ENCODE measurements around the gene PDLIM5.

Gene PDLIM5

DNA sequence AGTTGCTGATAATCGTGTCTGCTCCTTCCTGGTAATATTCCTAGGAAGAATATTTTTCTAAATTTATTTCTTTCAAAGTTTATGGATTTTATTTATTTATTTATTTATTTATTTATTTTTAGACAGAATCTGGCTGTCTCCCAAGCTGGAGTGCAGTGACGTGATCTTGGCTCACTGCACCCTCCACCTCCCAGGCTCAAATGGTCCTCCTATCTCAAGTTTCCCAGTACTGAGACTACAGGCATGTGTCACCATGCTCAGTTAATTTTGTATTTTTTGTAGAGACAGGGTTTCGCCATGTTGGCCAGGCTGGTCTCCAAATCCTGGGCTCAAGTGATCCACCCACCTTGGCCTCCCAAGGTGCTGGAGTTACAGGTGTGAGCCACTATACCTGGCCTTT lies 48.9 kb downstream of the PDLIM5 start:
- Histone ChIP-seq H3K27me3 (ENCODE audit: insufficient read depth, poor library complexity, severe bottlenecking) (no peaks in the 10 kb centered on the region), H3K4me1 (ENCODE audit: insufficient read depth, poor library complexity, severe bottlenecking) (peaks cover 23% of the 10 kb centered on the region), H3K27ac (ENCODE audit: poor library complexity, severe bottlenecking) (no peak overlapping the region), H3K4me3 (ENCODE audit: severe bottlenecking) (no peak overlapping the region), H3K36me3 (ENCODE audit: low read depth) (peaks cover 7% of the 10 kb centered on the region), H3K9me3 (ENCODE audit: severe bottlenecking) (no peaks in the 10 kb centered on the region)
- DNase-seq (ENCODE audit: low spot score): no peak
- ATAC-seq (ENCODE audit: low read depth): no peak
- TF ChIP-seq, protein P1, sequence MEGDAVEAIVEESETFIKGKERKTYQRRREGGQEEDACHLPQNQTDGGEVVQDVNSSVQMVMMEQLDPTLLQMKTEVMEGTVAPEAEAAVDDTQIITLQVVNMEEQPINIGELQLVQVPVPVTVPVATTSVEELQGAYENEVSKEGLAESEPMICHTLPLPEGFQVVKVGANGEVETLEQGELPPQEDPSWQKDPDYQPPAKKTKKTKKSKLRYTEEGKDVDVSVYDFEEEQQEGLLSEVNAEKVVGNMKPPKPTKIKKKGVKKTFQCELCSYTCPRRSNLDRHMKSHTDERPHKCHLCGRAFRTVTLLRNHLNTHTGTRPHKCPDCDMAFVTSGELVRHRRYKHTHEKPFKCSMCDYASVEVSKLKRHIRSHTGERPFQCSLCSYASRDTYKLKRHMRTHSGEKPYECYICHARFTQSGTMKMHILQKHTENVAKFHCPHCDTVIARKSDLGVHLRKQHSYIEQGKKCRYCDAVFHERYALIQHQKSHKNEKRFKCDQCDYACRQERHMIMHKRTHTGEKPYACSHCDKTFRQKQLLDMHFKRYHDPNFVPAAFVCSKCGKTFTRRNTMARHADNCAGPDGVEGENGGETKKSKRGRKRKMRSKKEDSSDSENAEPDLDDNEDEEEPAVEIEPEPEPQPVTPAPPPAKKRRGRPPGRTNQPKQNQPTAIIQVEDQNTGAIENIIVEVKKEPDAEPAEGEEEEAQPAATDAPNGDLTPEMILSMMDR (IDR thresholded peaks at IDR 0.05; ENCODE audit: poor library complexity, severe bottlenecking): no peak

GRCh38 chr4:94504545-94504944 lies 52.8 kb downstream of the PDLIM5 start:
- peaks cover 7% of the 10 kb centered on the region for H3K36me3 ChIP-seq (ENCODE audit: low read depth)
- DNase-seq (ENCODE audit: low spot score) (no peak), ATAC-seq (ENCODE audit: low read depth) (no peak)
- H3K4me1 ChIP-seq (ENCODE audit: insufficient read depth, poor library complexity, severe bottlenecking): peaks cover 18% of the 10 kb centered on the region
- no peak overlapping the region for H3K4me3 ChIP-seq (ENCODE audit: severe bottlenecking)
- no peaks in the 10 kb centered on the region for H3K27me3 ChIP-seq (ENCODE audit: insufficient read depth, poor library complexity, severe bottlenecking)
- TF ChIP-seq, protein P1 (IDR thresholded peaks at IDR 0.05; ENCODE audit: poor library complexity, severe bottlenecking): no peak
- H3K9me3 ChIP-seq (ENCODE audit: severe bottlenecking): no peaks in the 10 kb centered on the region
- no peak overlapping the region for H3K27ac ChIP-seq (ENCODE audit: poor library complexity, severe bottlenecking)

DNA sequence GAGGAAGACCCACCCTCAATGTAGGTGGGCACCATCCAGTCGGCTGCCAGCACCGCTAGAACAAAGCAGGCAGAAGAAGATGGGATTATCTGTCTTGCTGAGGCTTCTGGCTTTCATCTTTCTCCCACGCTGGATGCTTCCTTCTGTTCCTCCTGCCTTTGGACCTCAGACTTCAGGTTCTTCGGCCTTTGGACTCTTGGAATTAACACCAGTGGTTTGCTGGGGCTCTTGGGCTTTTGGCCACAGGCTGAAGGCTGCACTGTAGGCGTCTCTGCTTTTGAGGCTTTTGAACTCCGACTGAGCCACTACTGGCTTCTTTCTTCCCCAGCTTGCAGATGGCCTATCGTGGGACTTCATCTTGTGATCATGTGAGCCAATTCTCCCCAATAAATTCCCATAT lies 55.1 kb downstream of the PDLIM5 start:
- Histone ChIP-seq H3K9me3 (ENCODE audit: severe bottlenecking) (no peaks in the 10 kb centered on the region), H3K4me1 (ENCODE audit: insufficient read depth, poor library complexity, severe bottlenecking) (peaks cover 18% of the 10 kb centered on the region), H3K27ac (ENCODE audit: poor library complexity, severe bottlenecking) (peak overlapping the region; percentile 66), H3K27me3 (ENCODE audit: insufficient read depth, poor library complexity, severe bottlenecking) (no peaks in the 10 kb centered on the region), H3K4me3 (ENCODE audit: severe bottlenecking) (no peak overlapping the region), H3K36me3 (ENCODE audit: low read depth) (peaks cover 7% of the 10 kb centered on the region; the same call in 1 of the 2 replicates)
- no peak for DNase-seq (ENCODE audit: low spot score)
- no peak for ATAC-seq (ENCODE audit: low read depth)
- TF ChIP-seq, protein P1 (IDR thresholded peaks at IDR 0.05; ENCODE audit: poor library complexity, severe bottlenecking): no peak

DNA sequence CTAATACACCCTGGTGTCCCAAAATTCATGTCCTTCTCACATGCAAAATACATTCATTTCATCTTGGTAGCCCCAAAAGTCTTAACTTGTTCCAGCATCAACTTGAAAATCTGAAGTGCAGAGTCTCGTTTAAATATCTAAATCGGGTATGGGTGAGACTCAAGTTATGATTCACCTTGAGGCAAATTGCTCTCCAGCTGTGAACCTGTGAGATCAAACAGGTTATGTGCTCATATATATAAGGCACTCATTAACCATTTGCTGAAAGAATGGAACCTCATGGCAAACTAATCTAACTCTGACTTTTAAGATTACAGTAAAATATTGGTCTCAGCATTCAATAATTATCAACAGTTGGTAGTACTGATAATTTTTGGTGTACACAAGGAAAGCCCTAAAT lies 55.5 kb downstream of the PDLIM5 start:
- TF ChIP-seq, protein P1 (IDR thresholded peaks at IDR 0.05; ENCODE audit: poor library complexity, severe bottlenecking): no peak
- no peak overlapping the region for H3K4me3 ChIP-seq (ENCODE audit: severe bottlenecking)
- H3K27me3 ChIP-seq (ENCODE audit: insufficient read depth, poor library complexity, severe bottlenecking): no peaks in the 10 kb centered on the region
- H3K36me3 ChIP-seq (ENCODE audit: low read depth): peaks cover 7% of the 10 kb centered on the region; the same call in 1 of the 2 replicates
- ATAC-seq (ENCODE audit: low read depth) (peak; percentile 49), DNase-seq (ENCODE audit: low spot score) (no peak)
- peaks cover 18% of the 10 kb centered on the region for H3K4me1 ChIP-seq (ENCODE audit: insufficient read depth, poor library complexity, severe bottlenecking)
- H3K27ac ChIP-seq (ENCODE audit: poor library complexity, severe bottlenecking): peak overlapping the region; percentile 66
- no peaks in the 10 kb centered on the region for H3K9me3 ChIP-seq (ENCODE audit: severe bottlenecking)

GRCh38 chr4:94507708-94508107 lies 56.0 kb downstream of the PDLIM5 start:
- peaks cover 18% of the 10 kb centered on the region for H3K4me1 ChIP-seq (ENCODE audit: insufficient read depth, poor library complexity, severe bottlenecking)
- no peaks in the 10 kb centered on the region for H3K9me3 ChIP-seq (ENCODE audit: severe bottlenecking)
- peaks cover 7% of the 10 kb centered on the region; the same call in 1 of the 2 replicates for H3K36me3 ChIP-seq (ENCODE audit: low read depth)
- no peak overlapping the region for H3K4me3 ChIP-seq (ENCODE audit: severe bottlenecking)
- TF ChIP-seq, protein P1 (IDR thresholded peaks at IDR 0.05; ENCODE audit: poor library complexity, severe bottlenecking): no peak
- no peaks in the 10 kb centered on the region for H3K27me3 ChIP-seq (ENCODE audit: insufficient read depth, poor library complexity, severe bottlenecking)
- no peak for DNase-seq (ENCODE audit: low spot score)
- peak overlapping the region; percentile 66 for H3K27ac ChIP-seq (ENCODE audit: poor library complexity, severe bottlenecking)
- ATAC-seq (ENCODE audit: low read depth): peak; percentile 97
